NK-92 (cell line): Measurements from ENCODE around the gene FIGNL2.

Source experiments
- DNase-seq: peaks from one replicate; lab custom pipeline; 2025; ENCODE audit not compliant: unreplicated experiment; lab: John Stamatoyannopoulos, UW

The FIGNL2 gene

DNA sequence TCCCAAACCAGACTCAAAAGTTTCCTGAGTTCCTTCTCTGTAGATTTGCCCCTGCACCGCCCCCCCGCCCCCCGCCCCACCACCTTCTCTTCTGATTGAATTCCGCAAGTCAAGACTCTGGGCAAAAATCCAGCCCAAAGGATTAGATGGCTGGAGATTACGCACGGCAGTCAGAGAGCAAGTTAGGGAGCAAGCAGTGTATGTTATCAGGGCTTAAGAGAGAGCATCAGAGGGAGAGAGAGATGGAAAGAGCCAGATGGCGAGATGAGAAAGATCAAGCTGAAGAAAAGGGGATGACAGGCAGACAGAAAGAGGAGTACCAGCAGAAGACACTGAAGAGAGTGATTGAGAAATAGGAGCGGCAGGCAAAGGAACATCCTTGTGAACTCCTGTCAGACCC lies 25.5 kb upstream of the FIGNL2 start:
- DNase-seq, result no peak

DNA sequence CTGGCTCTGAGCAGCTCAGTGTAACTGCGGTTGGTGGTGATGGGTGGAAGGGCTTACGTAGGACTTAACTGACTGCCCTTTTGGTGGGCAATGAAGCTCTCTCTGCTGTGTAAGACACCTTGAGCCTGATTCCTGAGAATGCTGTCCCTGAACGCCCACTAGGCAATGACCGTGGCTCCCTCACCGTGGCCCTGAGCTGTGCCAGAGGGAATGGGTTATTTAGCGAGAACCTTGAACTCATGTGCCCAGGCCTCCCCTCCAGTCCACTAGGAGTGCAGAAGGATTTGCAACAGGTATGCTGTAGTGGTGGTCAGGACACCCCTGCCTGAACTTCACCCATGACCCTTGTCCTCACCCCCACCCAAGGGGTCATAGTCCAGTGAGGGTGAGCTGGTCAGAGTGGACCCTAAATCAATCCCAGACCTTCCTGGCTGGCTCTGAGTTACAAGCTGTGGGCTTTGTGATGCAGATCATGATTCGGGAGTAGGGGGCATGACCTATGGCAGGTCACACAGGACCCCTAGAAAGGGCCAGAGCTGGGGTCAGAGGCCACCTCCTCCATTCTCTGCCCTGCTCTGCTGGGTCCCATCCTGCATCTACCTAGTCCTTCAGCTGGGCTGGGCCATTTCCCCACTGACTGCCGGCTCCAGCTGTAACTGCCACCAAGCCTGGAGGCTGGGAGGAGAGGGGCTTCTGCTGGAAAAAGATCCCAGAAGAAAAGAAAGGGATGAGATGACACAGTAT lies 24.9 kb upstream of the FIGNL2 start:
- DNase-seq, result no peak

DNA sequence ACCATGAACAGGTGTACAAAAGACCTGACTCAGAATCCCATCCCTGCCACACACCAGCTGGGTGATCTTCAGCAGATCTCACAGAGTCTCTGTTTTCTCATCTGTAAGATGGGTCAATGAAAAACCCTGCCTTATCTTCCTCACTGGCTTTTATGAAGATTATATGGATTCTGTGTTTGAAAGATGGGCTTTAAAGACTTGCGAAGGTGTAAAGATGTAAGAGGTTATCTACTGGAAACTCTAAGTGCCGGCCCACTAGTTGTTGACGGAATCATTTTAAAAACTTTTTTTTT lies 24.1 kb upstream of the FIGNL2 start:
- no peak for DNase-seq

DNA sequence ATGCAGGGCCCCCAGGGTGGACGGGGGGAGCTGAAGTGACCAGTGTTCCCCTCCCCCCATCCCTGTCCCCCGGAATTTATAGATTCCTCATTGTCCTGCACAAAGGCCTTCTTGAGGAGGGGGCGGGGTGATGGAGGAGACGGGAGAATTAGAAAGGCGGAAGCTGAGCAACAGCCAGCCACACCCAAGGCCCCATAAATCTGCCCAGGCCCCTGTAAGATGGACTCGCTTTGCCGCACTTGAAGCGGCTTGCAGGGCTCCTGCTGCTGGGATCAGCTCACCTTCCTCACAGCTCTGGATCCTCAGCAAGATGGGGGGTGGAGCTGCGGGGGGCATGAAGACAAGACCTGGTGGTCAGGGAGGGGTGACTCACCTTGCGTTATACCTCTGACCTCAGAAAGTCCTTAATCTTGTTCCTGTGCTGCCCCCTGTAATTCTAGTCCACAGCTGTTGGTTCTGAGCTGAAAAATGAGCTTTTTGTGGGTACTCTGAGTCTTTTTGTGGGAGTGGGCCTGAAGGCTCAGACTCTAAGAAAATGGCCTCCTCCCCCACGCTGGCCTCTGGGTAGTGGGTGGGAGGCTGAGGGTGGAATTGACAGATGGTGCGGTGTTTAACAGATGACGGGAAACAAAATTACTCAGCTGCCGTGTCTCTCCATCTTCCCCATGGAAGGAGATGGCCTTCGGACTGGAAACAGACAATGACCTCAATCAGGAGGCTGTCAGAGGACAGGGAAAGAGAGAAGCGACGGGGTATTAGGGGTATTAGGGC lies 23.6 kb upstream of the FIGNL2 start:
- DNase-seq, result no peak

DNA sequence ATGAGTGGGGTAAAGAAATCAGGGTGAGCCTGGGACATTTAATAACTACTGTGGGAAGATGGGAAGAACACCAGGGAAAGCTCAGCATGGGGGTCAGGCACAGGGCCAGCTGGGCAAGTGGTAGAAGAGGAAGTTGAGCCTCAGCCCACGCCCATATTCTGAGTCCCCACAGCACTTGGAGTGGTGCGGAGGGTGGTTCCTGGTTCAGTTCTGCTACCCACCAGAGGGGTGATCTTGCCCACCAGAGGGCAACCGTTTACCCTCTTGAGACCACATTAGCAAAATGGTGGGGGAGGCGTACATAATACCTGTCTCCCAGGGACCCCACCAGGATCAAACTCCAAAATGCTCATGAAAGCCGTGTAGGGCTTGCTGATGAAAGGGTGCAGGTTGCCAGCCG lies 22.6 kb upstream of the FIGNL2 start:
- no peak for DNase-seq

DNA sequence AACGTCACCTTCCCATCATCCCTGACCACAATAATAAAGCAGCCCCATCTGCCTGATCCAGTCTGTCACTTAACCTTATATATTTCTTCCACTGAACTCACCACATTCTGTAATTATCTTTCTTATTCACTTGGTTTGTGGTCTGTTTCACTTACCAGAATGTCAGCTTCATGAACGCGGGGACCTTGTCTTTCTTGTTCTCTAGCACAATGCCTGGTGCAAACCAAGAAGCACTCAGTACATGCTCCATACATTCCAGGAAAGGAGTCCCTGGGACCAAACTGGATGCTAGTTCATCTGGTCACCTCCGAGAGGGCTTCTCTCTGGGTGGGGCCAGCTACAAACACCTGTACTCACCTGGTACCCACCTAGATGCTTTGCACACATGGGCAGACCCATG lies 22.0 kb upstream of the FIGNL2 start:
- no peak for DNase-seq

DNA sequence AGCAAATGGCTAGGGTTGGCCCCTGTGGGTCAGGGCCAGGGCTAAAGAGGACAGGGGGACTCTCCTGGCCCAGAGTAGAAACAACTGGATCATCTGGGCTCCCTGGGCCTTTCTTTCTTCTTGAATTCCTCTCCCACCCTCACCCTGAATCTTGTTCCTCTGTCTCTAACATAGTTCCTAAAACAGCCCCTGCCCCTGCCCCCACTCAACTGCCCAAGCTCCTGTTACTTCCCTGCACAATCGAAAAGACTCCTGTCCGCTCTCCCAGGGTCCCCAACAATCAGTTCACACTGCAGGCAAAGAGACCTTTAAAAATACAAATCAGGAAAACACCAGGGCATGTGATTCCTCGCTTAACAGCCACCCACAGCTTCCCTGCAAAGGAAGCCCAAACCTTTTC lies 21.4 kb upstream of the FIGNL2 start:
- no peak for DNase-seq

DNA sequence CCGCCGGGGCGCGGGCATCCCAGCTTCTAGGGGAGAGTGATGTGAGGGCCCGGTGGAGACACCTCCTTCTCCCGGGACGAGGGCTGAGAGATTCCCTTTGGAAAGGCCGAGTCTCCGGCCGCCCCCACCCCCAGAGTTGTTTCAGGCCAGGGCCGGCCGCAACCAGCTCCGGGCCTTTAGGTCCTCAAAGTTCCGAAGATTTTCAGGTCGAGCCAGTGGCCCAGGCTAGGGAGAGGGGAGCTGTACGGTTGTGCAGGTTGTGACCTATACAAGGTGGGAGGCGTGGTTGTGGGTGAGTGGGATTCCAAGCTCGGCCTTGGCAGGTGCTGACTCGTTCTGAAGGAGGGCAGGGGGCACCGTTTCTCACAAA lies 21.0 kb upstream of the FIGNL2 start:
- no peak for DNase-seq

DNA sequence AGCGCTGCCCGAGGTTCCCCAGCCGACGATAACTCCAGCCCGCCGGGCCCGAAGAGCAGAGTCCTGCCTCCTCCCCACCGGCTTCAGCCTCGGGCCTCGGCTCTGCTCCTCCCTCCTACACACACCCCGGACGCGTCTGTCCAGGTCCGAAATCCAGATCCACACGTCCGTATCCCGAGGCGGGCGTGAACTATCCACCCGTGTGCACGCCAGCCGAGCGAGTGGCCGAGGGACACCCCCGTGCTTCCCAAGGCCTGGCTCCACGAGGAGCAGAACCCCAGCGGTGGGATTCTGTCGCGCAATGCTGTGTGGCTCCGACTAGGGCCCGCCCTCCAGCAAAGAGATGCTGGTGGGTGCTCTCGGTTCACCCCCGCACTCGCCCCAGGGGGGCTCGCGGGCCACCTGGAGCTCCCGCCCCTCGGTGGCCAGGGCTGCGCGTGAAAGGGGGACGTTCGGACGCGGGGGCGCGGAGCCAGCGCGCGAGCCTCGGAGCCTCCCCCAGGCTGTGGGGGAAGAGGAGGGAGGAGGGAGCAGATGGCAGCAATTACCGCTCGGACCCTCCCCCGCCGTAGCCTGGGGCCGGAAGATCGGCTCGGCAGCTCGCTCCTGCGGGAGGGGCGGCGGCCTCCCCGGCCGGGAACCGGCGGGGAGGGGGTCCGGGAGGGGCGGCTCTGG lies 20.4 kb upstream of the FIGNL2 start:
- DNase-seq, result no peak

DNA sequence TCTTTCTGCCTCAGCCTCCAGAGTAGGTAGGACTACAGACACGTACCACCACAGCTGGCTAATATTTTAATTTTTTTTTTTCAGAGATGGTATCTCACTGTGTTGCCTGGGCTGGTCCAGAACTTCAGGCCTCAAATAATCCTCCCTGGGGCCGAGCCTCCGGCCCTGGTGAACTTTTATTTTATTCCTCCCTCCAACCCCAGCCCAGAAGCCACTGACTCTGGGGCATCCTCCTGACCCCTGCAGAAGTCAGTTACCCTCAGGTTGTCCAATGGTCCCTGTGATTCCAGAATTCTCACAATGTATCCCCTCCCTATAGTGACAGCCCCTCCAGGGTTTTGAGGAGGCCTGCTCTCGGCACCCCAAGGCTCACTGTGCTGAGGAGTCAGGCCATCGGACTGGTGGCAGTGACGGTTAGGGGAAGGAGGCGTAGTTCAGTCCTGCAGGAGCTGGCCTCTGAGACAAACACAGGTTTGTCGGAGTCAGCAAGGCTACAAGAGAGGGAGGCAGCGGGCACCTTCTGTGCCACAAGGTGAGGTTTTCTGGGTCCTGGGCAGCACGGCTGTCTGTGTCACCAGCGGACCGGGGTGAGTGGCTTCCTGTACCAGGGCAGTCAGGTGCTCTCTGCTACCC lies 19.4 kb upstream of the FIGNL2 start:
- DNase-seq, result no peak

DNA sequence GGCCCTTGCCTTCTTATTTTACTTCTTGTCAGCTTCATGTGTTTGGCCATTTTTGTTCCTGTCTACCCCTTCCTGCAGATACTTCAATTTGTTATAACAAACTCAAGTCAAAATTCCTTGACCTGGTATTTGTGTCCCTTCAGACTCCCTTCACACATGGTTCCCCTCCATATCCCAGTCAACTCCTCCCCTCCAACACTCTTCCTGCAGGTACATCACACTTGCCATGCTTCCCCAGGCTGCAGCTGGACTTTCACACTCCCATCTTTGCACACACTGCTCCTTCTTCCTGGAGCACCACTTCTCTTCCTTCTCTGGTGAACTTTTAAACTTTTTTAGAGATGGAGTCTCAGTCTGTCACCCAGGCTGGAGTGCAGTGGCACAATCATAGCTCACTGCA lies 18.9 kb upstream of the FIGNL2 start:
- no peak for DNase-seq

DNA sequence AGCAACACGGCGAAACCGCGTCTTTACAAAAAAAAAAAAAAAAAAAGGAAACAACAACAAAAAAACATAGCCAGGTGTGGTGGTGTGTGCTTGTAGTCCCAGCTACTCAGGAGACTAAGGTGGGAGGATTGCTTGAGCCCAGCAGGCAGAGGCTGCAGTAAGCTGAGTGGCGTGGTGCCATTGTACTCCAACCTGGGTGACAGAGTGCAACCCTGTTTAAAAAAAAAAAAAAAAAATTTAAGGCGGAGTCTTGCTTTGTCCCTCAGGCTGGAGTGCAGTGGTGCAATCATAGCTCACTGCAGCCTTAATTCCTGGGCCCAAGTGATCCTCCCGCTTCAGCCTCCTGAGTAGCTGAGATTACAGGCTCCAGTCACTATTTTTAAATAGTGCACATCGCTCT lies 18.2 kb upstream of the FIGNL2 start:
- DNase-seq, result no peak

DNA sequence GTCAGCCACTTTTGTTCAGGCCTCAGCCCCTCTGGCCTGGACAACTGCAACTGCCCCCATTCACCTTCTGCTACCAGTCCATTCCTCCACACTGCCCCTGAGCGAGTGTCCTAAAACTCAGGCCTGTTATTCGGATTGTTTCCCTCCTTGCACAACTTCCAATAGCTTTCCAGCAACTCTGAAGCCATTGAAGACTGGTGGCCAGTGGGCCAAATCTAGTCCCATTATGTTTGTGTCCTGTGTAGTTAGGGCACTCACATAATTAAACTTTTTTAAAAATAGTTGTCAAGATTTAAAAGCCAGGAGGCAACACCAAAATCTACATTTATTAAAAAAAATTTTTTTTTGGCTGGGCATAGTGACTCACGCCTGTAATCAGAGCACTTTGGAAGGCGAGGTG lies 17.8 kb upstream of the FIGNL2 start:
- no peak for DNase-seq

DNA sequence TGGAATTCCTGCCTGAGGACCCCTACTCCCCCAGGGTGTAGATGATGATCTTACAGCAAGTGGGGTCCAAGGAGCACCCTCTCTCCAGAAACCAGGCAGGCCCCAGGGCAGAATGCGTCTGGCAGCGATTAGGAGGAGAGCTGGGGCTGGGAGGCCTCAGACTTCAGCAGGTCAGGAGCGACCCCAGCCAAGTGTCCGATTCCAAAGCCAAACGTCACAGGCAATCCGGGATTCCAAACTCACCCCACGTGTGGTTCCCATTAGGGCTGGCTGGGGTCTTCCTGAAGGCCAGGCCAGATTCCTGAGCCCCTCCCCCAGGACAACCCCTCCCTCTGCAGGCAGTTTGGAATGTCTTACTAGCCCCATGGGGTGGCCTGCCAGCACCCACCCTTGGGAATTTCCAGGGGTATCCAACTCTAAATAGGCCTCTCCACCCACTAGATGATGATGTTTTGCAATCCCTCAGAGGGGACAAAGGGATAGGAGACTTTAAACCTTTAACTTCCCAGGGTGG lies 17.3 kb upstream of the FIGNL2 start:
- no peak for DNase-seq

DNA sequence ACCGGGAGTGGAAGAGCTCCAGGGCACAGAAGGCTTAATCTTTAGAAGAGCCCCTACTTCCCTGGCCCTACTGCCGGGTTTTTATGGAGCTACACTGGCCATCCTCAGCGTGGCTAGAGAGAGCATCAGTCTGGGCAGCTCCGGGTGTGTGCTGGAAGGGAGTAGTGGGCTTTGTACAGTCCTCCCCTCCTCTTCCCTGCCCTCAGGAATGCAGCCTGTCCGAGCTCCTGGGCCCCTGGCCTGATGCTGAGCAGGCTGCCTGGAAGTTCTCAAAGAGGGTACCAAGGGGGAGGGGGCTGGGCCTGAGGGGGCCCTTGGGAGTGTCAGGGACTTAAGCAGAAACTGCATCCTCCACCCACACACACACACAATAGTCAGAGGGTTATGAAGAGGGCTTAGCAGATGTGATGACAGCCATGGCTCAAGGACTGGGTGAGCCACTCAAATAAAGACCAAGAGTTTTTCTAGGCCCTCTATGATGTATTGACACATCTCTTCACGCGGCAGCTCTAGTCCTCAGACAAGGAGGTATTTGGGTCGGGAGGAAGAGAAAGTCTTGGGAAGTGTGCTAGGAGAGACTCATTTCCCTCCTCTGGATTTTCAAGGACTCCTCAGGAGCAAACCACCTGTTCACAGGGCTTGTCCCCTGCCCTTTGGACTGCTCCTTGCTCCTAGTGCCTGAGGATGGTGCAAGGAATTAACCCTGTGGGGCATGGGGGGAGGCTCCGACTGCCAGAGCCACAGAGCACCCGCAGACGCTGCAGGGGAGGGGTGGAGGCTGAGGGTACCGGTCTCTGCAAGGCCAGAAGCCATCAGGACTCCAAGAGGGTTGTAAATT lies 16.5 kb upstream of the FIGNL2 start:
- no peak for DNase-seq

DNA sequence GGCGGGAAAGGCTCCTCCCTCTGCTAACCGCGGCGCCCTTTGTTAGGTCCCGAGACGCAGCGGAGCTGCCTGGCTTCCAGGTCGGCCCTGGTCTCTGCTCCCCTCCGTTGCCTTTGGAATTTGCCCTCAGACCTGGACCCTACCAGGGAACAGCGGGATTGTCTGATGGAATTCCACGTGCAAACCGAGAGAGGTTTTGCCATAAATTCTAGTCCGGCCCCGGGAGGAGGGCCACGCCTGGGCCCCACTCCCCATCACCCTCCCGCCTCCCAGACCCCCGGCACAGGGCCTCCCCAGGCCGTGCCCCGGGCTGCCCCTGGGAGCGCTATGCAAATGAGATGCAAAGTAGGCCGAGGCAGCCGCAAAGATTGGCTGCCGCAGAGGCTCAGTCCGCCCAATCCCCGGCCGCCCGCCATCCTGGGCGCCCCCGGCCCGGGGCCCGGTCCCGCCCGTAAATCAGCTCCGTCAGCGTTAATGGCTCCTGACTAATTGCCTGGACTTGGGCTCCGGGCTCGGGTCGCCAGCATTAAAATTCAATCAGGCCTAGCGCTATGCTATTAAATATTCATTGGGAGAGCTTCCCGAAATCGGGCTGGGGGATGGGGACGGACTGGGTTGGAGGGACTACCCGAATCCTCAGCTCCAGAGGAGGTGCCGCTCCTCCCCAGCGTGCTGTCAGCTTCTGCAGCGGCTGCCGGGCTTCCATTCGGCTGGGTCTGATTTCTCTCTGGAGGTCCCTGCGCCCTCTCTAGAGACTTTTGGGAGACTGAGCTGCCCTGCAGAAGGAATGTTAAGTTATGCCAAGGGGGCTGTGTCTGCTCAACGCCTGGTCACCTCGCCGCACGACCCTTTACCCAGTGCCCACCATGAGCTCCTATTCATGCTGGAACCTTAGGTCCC lies 15.7 kb upstream of the FIGNL2 start:
- DNase-seq, result no peak

DNA sequence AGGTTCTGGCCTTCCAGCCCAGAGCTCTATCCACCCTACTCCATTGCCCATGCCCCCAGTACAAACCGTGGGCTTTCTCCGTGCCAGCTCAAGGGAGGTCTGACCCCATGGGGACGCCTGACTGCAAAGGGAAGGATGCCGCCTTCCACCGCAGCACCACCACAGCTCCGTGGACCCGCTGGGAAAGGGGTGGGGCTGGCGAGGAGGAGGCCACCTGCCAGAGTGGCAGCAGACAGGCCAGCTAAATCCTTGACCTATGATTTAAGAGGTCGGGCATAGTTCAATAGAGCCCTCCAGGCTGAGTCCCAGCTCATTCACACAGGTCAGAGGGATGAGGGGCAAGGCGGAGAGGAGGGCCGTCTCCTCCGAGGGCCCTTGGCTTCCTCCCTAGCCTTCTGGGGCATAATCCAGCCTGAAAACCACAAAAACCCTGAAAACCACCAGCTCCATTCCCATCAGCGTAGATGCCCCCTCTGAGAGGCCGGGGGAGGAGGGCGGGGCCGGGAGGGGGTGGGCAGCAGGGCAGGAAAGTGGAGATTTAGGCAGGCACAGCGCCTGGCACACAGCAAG lies 14.9 kb upstream of the FIGNL2 start:
- DNase-seq, result no peak

DNA sequence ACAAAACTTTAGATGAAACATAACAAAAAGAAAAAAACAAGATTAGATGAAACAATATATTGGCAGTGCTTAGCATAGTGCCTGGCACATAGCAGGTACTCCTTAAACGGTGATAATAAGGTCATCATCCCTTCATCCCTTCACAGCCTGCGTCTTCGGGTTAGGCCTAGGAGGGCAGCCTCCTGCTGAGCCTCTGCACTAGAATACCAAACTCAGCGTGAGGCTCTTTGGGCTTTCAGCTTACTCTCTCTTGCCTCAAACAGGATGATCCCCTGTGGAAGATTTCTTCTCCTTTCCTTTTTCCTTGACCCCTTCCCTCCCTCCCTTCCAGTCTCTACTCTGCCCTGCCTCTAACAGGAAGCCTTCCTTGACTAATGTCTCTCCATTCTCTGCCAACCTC lies 14.4 kb upstream of the FIGNL2 start:
- DNase-seq, result no peak

DNA sequence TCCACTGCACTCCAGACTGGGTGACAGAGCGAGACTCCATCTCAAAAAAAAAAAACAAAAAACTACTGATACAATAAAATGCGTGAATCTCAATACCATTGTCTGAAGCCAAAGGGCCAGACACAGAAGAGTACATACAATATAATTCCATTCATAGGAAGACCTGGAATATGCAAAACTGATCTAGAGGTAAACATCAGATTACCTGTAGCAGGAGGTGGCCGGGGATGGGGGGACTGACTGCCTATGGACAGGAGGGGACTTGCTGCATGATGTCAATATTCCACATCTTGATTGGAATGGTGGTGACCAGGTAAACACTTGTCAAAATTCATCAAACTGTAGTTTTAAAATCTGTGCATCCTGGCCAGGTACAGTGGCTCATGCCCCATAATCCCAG lies 12.5 kb upstream of the FIGNL2 start:
- no peak for DNase-seq
